Panc1 (cell line): ENCODE data around the gene FRK.

ENCODE experiments used
- CTCF ChIP-seq: fragments of 450-650 bp; IDR thresholded peaks from 2 replicates; pipeline ENCODE4 v1.5.1; 2017; ENCODE audit warnings: mild to moderate bottlenecking
- POLR2AphosphoS5 ChIP-seq: IDR thresholded peaks from 2 replicates; pipeline ENCODE4 v1.6.1; 2012; ENCODE audit warnings: mild to moderate bottlenecking, low read depth, low read length, moderate library complexity
- REST ChIP-seq, 2 experiments: IDR thresholded peaks; 2 replicates each; pipeline ENCODE4 v1.6.1; 2011 to 2012; ENCODE audit warnings: low read depth in 2 of 2, control low read depth in 1 of 2, low read length in 1 of 2, mild to moderate bottlenecking in 1 of 2, moderate library complexity in 1 of 2; ENCODE audit not compliant: insufficient read depth in 1 of 2
- TCF7L2 ChIP-seq: IDR thresholded peaks from 2 replicates; pipeline ENCODE4 v1.6.1; 2011; ENCODE audit warnings: mild to moderate bottlenecking, low read depth, low read length, inconsistent platforms

GRCh38 chr6:115997990-115998585 lies 62.6 kb downstream of the FRK start:
- TF ChIP-seq CTCF, result no peak
- TF ChIP-seq TCF7L2, result no peak
- no peak for TF ChIP-seq POLR2AphosphoS5
- TF ChIP-seq REST (IDR thresholded peaks at IDR 0.05; ENCODE audit: insufficient read depth in 1 of 2, low read depth in 2 of 2, low read length in 1 of 2), result no peak
